GM19438 (cell line): ENCODE measurements around the gene ELOVL7.
A peak's percentile ranks its signal among the peaks of the same experiment; 100 is the strongest.
"Not testable (repeated sequence)": the region's sequence is repeated elsewhere in the genome, so short reads cannot be mapped to it uniquely, and the experiment has no call there.

ENCODE experiments used
- ATAC-seq: cut with Tn5 transposase; IDR thresholded peaks from one replicate; pipeline ENCODE4 v1.9.1; 2021; ENCODE audit warnings: low read depth; ENCODE audit not compliant: unreplicated experiment

Gene ELOVL7

GRCh38 chr5:60833520-60833919 lies 10.5 kb downstream of the ELOVL7 start:
- ATAC-seq, result no peak

- ATAC-seq, result no peak
These were observed 13.4 kb downstream of the ELOVL7 start for GRCh38 chr5:60830581-60831127.

- no peak for ATAC-seq
These were observed 14.4 kb downstream of the ELOVL7 start for GRCh38 chr5:60829490-60830266.

- ATAC-seq, result no peak
These were observed 16.9 kb downstream of the ELOVL7 start for GRCh38 chr5:60827201-60827600.

- ATAC-seq, result peak; percentile 84
These were observed 17.4 kb downstream of the ELOVL7 start for GRCh38 chr5:60826653-60827052.

- ATAC-seq, result no peak
These were observed 20.5 kb downstream of the ELOVL7 start for GRCh38 chr5:60823574-60823973.

- no peak for ATAC-seq
These were observed 21.8 kb downstream of the ELOVL7 start for GRCh38 chr5:60822285-60822556.

- no peak for ATAC-seq
These were observed 22.4 kb downstream of the ELOVL7 start for GRCh38 chr5:60821488-60822284.

- ATAC-seq, result no peak
These were observed 23.2 kb downstream of the ELOVL7 start for GRCh38 chr5:60820593-60821487.

- not testable (repeated sequence) for ATAC-seq
These were observed 27.9 kb downstream of the ELOVL7 start for GRCh38 chr5:60816138-60816537.

- ATAC-seq, result no peak
These were observed 29.6 kb downstream of the ELOVL7 start for GRCh38 chr5:60814498-60814897.

GRCh38 chr5:60812426-60812825 lies 31.6 kb downstream of the ELOVL7 start:
- no peak for ATAC-seq

GRCh38 chr5:60811105-60811504 lies 33.0 kb downstream of the ELOVL7 start:
- peak; percentile 64 for ATAC-seq

- ATAC-seq, result peak; percentile 97
These were observed 33.5 kb downstream of the ELOVL7 start for GRCh38 chr5:60810438-60811085.

GRCh38 chr5:60809891-60810425 lies 34.1 kb downstream of the ELOVL7 start:
- no peak for ATAC-seq

GRCh38 chr5:60806591-60807243 lies 37.4 kb downstream of the ELOVL7 start:
- ATAC-seq, result no peak

GRCh38 chr5:60805463-60805862 lies 38.6 kb downstream of the ELOVL7 start:
- ATAC-seq, result no peak

- no peak for ATAC-seq
These were observed 40.4 kb downstream of the ELOVL7 start for GRCh38 chr5:60803712-60804111.

GRCh38 chr5:60802986-60803385 lies 41.1 kb downstream of the ELOVL7 start:
- no peak for ATAC-seq

- ATAC-seq, result no peak
These were observed 41.8 kb downstream of the ELOVL7 start for GRCh38 chr5:60802226-60802625.
